ENCODE data around the gene GZF1.
"Not testable (repeated sequence)": the region's sequence is repeated elsewhere in the genome, so short reads cannot be mapped to it uniquely, and the experiment has no call there.

Gene GZF1

GRCh38 chr20:23346002-23346401 is 16.0 kb upstream of the GZF1 start:
- DNase-seq (ENCODE audit: low read depth), result no peak

GRCh38 chr20:23347791-23348190 is 14.2 kb upstream of the GZF1 start:
- DNase-seq (ENCODE audit: low read depth), result no peak

- not testable (repeated sequence) for DNase-seq (ENCODE audit: low read depth)
Observed at GRCh38 chr20:23348510-23348909, 13.5 kb upstream of the GZF1 start.

GRCh38 chr20:23349338-23350195 is 12.4 kb upstream of the GZF1 start:
- no peak for DNase-seq (ENCODE audit: low read depth)

- peak; percentile 99 for DNase-seq (ENCODE audit: low read depth)
Observed at GRCh38 chr20:23350196-23350903, 11.6 kb upstream of the GZF1 start, which contains the start of gene NXT1. Gene NXT1 (plus strand): TSS chr20:23350791. CDS start chr20:23354042, 3,251 bp downstream.

DNA sequence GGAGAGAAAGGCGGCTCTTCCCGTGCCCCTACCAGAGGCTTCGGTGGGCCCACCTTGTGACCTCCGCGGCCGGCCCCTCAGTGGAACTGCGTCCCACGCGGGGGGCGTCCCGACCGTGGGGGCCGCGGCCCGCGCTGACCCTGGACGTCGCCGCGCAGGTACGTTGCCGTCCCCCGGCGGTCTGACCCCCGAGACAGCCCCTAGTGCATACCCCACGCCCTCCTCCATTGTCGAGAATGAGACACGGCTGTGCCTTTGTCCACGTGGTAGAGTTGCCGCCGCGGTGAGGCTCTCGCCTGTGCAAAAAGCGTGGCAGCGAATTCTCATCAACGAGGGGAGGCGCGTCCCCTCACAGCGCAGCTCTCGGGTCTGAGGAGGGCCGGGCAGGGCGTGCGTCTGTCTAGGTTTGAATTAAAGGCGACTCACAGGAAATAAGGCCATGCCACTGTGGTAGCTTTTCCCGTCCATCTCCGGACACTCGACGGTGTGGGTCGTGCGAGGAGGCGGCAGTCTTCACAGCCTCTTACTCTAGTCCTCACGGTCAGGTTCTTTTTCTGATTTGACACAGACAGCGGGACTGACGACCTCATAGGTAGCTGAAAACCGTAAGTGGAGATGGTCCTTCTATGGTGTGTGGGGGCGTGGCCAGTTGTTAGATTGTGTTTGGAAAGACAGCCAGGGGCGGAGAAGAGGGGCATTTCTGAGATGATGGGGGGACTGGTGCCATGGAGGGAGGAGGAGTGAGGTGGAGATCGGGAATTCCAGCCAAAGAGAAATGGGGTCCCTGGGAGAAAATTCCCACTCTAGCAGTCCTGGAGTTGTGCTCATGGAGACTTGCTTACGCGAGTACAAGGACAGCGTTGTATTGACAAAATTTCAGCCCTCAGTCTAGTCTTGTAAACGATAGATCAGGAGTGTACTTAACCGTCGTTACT is 10.8 kb upstream of the GZF1 start:
- no peak for DNase-seq (ENCODE audit: low read depth)

DNA sequence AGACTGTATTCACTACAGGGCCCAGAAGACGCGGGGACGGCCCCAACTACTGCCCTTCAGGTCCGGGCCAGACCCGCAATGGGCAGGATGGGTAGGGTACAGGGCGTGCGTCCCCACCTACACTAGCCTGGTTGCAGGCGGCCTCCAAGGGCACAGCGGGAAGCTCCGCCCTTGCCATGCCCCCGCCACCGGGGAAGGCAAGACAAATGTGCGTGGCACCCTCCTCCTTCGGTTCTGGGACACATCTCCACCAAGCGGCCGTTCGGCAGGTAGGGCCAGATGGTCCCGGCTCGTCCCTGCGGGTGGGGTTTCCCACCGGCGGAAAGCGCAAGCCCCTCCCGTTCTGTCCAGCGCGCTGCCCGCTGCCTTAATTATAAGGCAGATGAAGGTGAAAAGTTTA is 5.8 kb upstream of the GZF1 start:
- no peak for DNase-seq (ENCODE audit: low read depth)

GRCh38 chr20:23357767-23358562 is 4.0 kb upstream of the GZF1 start:
- DNase-seq (ENCODE audit: low read depth), result peak; percentile 99

- no peak for DNase-seq (ENCODE audit: low read depth)
Observed at GRCh38 chr20:23358563-23358906, 3.4 kb upstream of the GZF1 start.

- no peak for DNase-seq (ENCODE audit: low read depth)
Observed at GRCh38 chr20:23358923-23359593, 2.9 kb upstream of the GZF1 start.

- no peak for DNase-seq (ENCODE audit: low read depth)
Observed at GRCh38 chr20:23360531-23360930, 1.5 kb upstream of the GZF1 start.

DNA sequence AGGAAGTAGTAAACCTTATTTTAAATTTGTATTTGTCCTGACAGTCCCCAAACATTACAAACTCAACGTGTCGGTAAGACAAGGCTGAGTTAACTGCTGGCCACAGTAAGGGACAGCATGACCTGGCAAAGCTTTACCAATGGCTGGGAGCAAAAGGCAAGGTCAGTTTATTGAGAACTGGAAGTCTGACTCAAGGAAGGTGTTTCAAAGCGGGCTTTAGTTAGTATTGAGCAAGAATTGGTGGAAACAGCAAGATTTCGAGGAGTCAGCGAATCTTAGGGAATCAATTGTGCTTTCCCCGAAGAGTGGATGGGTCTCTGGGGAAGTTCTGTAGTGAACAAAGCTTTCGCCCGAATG is 885 bp upstream of the GZF1 start:
- no peak for DNase-seq (ENCODE audit: low read depth)

- no peak for DNase-seq (ENCODE audit: low read depth)
Observed at GRCh38 chr20:23362392-23363256, 642 bp downstream of the GZF1 start.

- DNase-seq (ENCODE audit: low read depth), result no peak
Observed at GRCh38 chr20:23363257-23363649, 1.3 kb downstream of the GZF1 start.

DNA sequence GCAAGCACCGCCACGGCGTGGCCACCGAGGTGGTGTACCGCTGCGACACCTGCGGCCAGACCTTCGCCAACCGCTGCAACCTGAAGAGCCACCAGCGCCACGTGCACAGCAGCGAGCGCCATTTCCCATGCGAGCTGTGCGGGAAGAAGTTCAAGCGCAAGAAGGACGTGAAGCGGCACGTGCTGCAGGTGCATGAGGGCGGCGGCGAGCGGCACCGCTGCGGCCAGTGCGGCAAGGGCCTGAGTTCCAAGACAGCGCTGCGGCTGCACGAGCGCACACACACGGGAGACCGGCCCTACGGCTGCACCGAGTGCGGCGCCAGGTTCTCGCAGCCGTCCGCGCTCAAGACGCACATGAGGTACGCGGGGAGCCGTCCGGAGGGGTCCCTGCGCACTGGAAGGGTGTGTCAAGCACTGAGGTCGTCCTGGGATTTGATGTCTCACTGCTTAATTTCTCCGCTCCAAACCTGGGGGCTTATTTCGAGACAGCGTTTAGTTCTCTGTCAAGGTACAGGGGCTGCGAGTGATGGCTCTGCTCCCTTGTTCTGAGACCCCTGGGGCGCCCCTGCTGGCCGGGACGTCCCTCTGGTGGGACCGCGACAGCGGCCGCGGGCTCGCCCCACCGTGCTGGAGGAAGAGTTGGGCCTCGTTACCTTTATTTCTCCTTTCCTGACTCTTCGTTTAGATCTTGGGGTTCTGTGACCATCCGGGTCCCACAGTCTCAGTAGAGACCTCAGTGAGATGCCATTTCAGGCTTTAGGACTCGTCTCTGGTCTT is 3.6 kb downstream of the GZF1 start:
- DNase-seq (ENCODE audit: low read depth), result no peak

GRCh38 chr20:23366384-23366783 is 4.4 kb downstream of the GZF1 start:
- DNase-seq (ENCODE audit: low read depth), result no peak

DNA sequence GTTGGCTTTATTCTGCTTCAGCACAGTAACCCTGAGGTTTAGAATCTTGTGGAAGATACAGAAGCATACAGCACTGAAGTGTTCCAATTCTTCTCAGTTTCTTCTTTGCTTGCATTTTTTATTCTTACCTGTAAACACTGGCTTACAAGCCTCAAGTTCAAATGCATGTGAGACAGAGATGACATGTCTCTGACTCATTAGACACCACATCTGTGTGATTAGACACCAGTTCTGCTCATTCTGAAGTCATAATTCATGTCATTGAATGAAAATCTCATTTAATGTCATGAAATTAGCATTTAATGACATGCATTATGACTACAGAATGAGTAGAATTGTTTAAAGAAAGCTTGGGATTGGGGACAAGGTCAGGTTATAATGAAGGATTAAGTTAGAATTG is 5.8 kb downstream of the GZF1 start:
- DNase-seq (ENCODE audit: low read depth), result no peak

DNA sequence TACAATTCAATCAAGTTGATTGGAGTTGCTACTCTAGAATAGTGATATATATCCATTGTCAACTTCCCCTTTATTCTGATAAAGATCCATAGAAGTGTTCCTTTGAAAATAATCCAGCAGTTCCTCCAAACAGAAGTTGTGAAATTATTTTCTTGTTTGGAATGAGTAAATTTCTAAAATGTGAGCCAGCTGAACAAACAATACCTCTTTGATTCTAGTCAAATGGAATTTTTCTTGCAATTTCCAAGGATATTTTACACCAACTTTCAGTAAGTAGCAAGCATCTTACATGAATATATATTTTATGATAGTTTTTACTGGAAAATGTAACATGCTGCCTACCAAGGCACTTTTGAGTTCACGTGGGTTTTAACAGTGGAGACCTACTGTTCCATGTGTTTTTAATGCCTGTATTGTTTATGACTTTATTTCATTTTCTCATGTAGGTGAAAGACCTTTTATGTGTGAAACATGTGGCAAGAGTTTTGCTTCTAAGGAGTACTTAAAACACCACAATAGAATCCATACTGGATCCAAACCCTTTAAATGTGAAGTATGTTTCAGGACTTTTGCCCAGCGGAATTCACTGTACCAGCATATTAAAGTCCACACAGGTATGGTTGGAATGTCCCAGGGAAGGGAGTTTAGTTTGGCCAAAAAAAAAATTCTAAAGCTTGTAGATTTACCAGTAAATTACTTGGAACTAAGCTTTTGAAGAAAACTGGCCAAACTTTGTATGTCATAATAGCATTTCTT is 6.5 kb downstream of the GZF1 start:
- no peak for DNase-seq (ENCODE audit: low read depth)

Data from GM04504 (cell line).